Testis (tissue), 3 donors: ENCODE measurements around the gene EIF4G3. TPM values are rescaled to one million over a fixed set of nuclear protein-coding genes. Genes with fewer than 3 reads are reported as not detected.

ENCODE experiments used
- DNase-seq: peaks from one replicate; pipeline ENCODE4 v3.0.0-alpha.2; 2019
- H3K27ac ChIP-seq, 2 donors: fragments of 200-600 bp; sonication (generic); one replicate each; pipeline ENCODE4 v1.5.1; 2019
- H3K27me3 ChIP-seq: fragments of 200-600 bp; sonication (generic); one replicate; pipeline ENCODE4 v1.5.1; 2019
- H3K36me3 ChIP-seq: fragments of 200-600 bp; sonication (generic); one replicate; pipeline ENCODE4 v1.5.1; 2017; ENCODE audit warnings: low read depth; ENCODE audit errors: missing control alignments
- H3K4me1 ChIP-seq: fragments of 200-600 bp; sonication (generic); one replicate; pipeline ENCODE4 v1.5.1; 2019
- H3K4me3 ChIP-seq, 2 donors: fragments of 200-600 bp; sonication (generic); one replicate each; pipeline ENCODE4 v1.5.1; 2017 to 2019
- H3K9me3 ChIP-seq: fragments of 200-600 bp; sonication (generic); one replicate; pipeline ENCODE4 v1.5.1; 2017
- CTCF ChIP-seq, 3 experiments: fragments of 450-650 bp in 2 of 3; fragments of 200-600 bp in 1 of 3; sonication (generic) in 1 of 3; IDR thresholded peaks; one replicate each; pipeline ENCODE4 v1.5.1; 2016 to 2019; ENCODE audit warnings: antibody characterized with exemption in 3 of 3, mild to moderate bottlenecking in 2 of 3, moderate library complexity in 1 of 3
- POLR2A ChIP-seq: fragments of 450-650 bp; IDR thresholded peaks from one replicate; pipeline ENCODE4 v1.6.1; 2017; ENCODE audit warnings: antibody characterized with exemption, mild to moderate bottlenecking, moderate library complexity
- WGBS, 2 donors: methylation state at CpG; one replicate each; pipeline ENCODE4 v1.1.5; 2018; 5-methylcytosine and 5-hydroxymethylcytosine counted together
- intact Hi-C: fragments of 100-400 bp; cut with DNase I; formaldehyde crosslinking; loops from one replicate; pipeline ENCODE4 v1.15.1; 2023; ENCODE audit warnings: low total_unique reads
- polyA plus RNA-seq: library from polyadenylated mRNA; stranded (reverse); fragments of 350-450 nt; fragmentation: Illumina TruSeq; extraction: RNeasy Lipid Tissue Mini Kit (QIAGEN cat#74804); gene quantifications from one replicate; pipeline ENCODE4 v1.2.3, GENCODE V29; 2014; ENCODE audit warnings: low read depth, low replicate concordance; ENCODE audit not compliant: insufficient read depth
- total RNA-seq, 2 donors: library from RNA; depleted of rRNA; stranded (reverse); fragments of >200 nt; gene quantifications; one replicate each; pipeline ENCODE4 v1.2.3, GENCODE V29; 2016

Gene EIF4G3
- total and polyA plus RNA-seq, 3 donors from 2014 or later, result 146 to 198 (median 165) TPM

- Histone ChIP-seq H3K27me3 (no peaks in the 10 kb centered on the region), H3K4me1 (peaks cover 10% of the 10 kb centered on the region), H3K27ac (no peak overlapping the region), H3K4me3 (no peak overlapping the region), H3K36me3 (no peaks in the 10 kb centered on the region), H3K9me3 (no peaks in the 10 kb centered on the region)
- TF ChIP-seq POLR2A, result no peak
- TF ChIP-seq CTCF (IDR thresholded peaks at IDR 0.05), result no peak
- no peak for DNase-seq
- intact Hi-C loops, result no loop called here
- WGBS, 2 donors, result 95 to 97% methylated on average over 2 of the region's 2 CpGs
Measured at GRCh38 chr1:21168444-21168843, 8.3 kb downstream of the EIF4G3 start.

GRCh38 chr1:21165646-21166045 is 11.1 kb downstream of the EIF4G3 start:
- WGBS, 2 donors, result 91 to 95% methylated on average over 1 of the region's 1 CpG
- H3K27me3 ChIP-seq, result no peaks in the 10 kb centered on the region
- peaks cover 10% of the 10 kb centered on the region for H3K4me1 ChIP-seq
- H3K4me3 ChIP-seq, result no peak overlapping the region
- H3K27ac ChIP-seq, result no peak overlapping the region
- intact Hi-C loops, result no loop called here
- TF ChIP-seq POLR2A (no peak), CTCF (IDR thresholded peaks at IDR 0.05) (no peak)
- H3K36me3 ChIP-seq, result no peaks in the 10 kb centered on the region
- DNase-seq, result no peak
- no peaks in the 10 kb centered on the region for H3K9me3 ChIP-seq

- Histone ChIP-seq H3K36me3 (no peaks in the 10 kb centered on the region), H3K27me3 (no peaks in the 10 kb centered on the region), H3K9me3 (no peaks in the 10 kb centered on the region), H3K4me3 (no peak overlapping the region), H3K27ac (no peak overlapping the region), H3K4me1 (peaks cover 8% of the 10 kb centered on the region)
- DNase-seq, result no peak
- TF ChIP-seq POLR2A, result no peak
- TF ChIP-seq CTCF (IDR thresholded peaks at IDR 0.05), result no peak
- WGBS, 2 donors, result 92 to 95% methylated on average over 2 of the region's 2 CpGs
- intact Hi-C loops, result no loop called here
Measured at GRCh38 chr1:21165076-21165475, 11.6 kb downstream of the EIF4G3 start.

DNA sequence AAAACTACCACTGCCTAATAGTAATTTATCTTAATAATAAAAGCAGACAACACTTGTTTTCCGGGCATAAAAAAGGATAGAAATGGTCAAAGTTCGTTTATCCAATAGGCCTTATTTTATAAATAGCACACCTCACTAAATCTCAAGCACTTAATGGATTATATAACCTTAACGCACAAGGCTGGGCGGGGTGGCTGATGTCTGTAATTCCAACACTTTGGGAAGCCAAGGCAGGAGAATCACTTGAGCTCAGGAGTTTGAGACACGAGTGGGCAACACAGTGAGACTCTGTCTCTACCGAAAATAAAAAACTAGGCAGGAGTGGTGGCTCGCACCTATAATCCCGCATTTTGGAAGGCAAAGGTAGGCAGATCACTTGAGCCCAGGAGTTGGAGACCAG is 12.4 kb downstream of the EIF4G3 start:
- TF ChIP-seq POLR2A (no peak), CTCF (IDR thresholded peaks at IDR 0.05) (no peak)
- no peaks in the 10 kb centered on the region for H3K36me3 ChIP-seq
- H3K27ac ChIP-seq, result no peak overlapping the region
- no peaks in the 10 kb centered on the region for H3K9me3 ChIP-seq
- intact Hi-C loops, result no loop called here
- 92 to 95% methylated on average over 8 of the region's 8 CpGs for WGBS, 2 donors
- no peak for DNase-seq
- H3K27me3 ChIP-seq, result no peaks in the 10 kb centered on the region
- no peak overlapping the region for H3K4me3 ChIP-seq
- peaks cover 8% of the 10 kb centered on the region for H3K4me1 ChIP-seq

GRCh38 chr1:21162740-21163464 is 13.8 kb downstream of the EIF4G3 start:
- H3K9me3 ChIP-seq, result no peaks in the 10 kb centered on the region
- TF ChIP-seq POLR2A (no peak), CTCF (IDR thresholded peaks at IDR 0.05) (no peak)
- H3K27ac ChIP-seq, result no peak overlapping the region
- no peak overlapping the region for H3K4me3 ChIP-seq
- H3K4me1 ChIP-seq, result peaks cover 8% of the 10 kb centered on the region
- no peak for DNase-seq
- H3K36me3 ChIP-seq, result no peaks in the 10 kb centered on the region
- H3K27me3 ChIP-seq, result no peaks in the 10 kb centered on the region
- intact Hi-C loops, result no loop called here
